GM12892 (cell line): Measurements from ENCODE around the gene TOGARAM1.

Experiments
- POLR2A ChIP-seq: IDR thresholded peaks from 2 replicates; pipeline ENCODE4 v1.6.1; 2011; ENCODE audit warnings: low read depth, low read length, control low read depth
- POLR2AphosphoS5 ChIP-seq: IDR thresholded peaks from 2 replicates; pipeline ENCODE4 v1.6.1; 2011; ENCODE audit warnings: low read depth, low read length, control low read depth
- TAF1 ChIP-seq: IDR thresholded peaks from 2 replicates; pipeline ENCODE4 v1.6.1; 2011; ENCODE audit warnings: low read depth, mild to moderate bottlenecking, control low read depth, low read length, borderline replicate concordance

DNA sequence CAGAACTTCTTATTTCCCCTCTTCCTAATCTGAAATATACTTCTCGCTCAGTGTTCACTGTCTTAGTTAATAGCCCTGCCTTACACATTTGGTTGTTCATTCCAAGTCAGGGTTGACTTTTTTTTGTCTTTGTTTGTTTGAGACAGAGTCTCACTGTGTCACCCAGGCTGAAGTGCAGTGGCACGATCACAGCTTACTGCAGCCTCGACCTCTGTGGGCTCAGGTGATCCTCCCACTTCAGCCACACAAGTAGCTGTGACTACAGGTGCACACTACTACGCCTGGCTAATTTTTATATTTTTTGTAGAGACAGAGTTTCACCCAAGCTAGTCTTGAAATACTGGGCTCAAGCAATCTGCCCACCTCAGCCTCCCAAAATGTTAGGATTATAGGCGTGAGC, 79.7 kb downstream of the TOGARAM1 start:
- no peak for TF ChIP-seq POLR2A
- no peak for TF ChIP-seq POLR2AphosphoS5
- no peak for TF ChIP-seq TAF1
